DMS 273 (cell line): Measurements from ENCODE around the gene HOXA1.

Experiments
- DNase-seq: peaks from one replicate; lab custom pipeline; 2025; ENCODE audit not compliant: unreplicated experiment; lab: John Stamatoyannopoulos, UW

Gene HOXA1

DNA sequence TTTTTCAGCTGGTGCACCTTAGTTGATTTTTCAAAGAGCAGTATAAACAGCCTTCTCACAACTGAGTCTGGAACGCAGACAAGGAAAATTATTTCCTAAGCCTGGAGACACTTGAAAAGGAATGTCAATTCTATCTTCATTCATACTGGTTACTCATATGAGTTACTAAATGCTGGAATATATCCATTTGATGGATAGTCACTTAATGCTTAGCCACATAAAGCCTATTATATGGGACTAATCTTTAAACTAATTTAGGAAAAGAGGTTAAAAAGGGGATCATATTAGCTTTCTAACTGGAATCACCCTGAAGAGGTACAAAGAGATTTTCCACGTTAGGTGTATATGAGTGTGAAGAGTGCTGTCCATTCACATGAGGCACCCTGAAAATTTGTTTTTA, 36.4 kb upstream of the HOXA1 start:
- DNase-seq = no peak

DNA sequence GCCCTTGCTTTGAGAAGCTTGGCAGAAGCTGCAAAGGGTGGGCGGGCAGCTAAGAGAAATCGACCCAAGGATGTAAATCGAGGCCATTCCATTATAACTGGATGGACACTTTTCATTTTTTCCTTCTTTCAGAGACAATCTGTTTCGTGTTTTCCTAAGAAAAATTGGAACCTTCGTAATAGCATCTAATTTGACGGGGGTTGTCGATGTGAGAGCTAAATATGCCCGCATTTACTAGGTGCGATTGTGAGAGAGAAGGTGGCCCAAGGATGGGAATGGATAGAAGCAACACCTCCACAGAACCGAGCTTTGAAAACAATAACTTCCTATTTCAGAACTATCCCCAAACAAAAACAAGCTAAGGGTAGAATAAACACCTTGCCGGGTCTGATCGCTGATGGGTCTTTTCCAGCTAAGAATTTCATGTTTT, 35.6 kb upstream of the HOXA1 start:
- no peak for DNase-seq

DNA sequence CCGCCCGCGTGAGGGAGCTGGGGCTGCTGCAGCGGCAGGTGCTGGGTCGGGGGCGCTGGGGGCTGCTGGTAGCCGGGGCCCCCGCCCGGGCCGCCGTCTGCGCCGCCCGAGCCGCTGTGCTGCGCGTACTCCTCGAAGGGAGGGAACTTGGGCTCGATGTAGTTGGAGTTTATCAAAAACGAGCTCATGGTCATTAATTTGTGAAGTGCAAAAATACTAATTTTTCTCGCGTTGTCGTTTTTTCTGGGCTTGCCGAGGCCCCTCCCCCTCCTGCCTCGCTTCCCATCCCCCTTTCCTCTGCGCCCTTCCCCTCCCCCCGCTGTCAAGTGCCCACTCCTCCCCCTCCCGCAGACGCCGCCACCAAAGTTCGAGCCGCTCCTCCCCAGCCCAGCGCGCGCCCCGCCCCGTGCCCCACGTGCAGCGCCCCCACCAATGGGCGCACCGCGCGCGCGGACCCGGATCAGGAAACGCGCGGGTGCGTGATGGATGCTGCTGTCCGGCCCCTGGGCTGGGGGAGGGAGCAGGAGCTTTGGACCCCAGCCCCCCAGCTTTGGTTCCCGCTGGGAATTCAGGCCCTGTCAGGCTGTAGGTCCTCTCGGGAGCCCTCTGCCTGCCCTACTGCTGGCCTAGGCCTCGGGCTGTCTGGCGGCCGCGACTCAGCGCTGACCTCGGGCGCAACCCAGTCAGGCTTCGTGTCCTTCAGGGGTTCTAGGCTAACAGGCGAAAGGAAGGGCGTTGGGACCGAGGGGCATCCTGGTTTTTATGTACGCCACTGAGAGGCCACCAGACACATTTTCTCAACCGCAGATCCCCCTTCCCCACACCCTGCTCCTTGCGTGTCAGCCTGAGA, 35.0 kb upstream of the HOXA1 start, which contains the start of gene HOXA4:
TSS of gene HOXA4 (minus strand) at position 218 of the 850 bp plus-strand sequence. CDS start at position 194, 24 bp downstream.
- DNase-seq = peak; percentile 94

DNA sequence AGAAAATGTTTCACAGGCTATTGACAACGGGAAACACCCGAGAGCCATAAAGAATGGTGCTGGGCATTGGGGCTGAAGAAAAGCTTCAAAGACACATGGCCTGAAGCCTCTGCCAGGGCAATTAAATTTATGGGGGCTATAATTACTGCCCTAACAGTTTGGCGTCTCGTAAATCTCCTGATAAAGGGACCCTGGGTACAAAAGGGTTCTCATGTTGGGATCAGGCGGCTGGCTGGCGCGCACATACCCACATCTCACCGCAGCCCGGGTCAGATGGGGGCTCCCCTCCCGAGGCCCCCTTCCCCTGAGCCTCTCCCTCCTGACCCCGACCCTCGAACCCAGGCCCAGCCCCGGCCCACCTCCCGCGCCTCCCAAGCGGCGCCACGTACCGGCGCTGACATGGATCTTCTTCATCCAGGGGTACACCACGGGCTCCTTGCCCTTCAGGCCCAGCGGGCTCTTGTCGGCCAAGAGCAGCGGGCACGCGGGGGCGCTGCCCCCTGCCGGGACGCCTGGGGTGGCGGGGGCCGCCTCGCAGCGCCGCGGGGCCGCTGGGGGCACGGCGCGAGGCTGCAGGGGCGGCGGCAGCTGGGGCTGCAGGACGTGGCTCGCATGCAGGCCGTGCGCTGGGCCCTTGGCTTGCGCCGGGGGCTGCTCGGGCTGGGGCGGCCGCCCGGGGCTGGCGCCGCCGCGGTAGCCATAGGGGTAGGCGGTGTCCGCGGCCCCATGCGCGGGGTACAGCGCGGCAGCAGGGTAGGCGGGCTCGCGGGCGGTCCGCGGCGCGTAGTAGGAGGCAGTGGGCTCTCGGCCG, 34.1 kb upstream of the HOXA1 start:
- peak; percentile 84 for DNase-seq

DNA sequence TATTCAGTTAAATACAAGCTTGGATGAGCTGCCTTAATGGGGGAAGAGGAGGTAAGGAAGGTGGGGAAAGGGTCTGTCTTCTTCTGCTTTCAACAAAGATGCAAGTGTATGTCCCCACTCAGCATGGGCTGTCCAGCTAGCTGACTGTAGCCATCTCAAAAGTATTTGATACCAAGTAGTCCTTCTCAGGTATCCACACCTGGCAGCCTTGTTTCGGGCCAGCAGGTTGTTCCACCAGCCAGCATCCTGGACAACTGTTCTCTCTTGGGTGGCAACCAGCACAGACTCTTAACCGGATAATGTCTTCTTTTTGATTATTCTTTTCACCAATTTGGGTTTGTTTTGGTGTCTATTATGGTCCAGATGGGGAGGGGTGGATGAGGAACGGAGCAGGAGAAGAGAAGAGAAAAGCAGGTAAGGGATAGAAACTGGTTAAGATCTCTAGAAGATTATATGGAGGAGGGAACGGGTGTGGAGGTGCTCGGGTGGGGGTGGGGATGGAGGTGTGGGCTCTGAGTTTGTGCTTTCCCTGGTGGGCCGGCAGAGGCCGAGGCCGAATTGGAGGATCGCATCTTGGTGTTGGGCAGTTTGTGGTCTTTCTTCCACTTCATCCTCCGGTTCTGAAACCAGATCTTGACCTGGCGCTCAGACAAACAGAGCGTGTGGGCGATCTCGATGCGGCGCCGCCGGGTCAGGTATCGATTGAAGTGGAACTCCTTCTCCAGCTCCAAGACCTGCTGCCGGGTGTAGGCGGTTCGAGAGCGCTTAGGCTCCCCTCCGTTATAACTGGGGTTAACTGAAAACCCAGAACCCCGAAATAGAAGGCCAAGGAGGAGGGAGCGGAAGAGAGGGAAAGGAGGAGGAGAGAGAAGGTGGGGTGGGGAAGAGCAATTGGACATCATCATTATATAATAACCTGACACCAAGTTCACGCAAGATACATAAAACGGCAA, 33.3 kb upstream of the HOXA1 start:
- DNase-seq = no peak

DNA sequence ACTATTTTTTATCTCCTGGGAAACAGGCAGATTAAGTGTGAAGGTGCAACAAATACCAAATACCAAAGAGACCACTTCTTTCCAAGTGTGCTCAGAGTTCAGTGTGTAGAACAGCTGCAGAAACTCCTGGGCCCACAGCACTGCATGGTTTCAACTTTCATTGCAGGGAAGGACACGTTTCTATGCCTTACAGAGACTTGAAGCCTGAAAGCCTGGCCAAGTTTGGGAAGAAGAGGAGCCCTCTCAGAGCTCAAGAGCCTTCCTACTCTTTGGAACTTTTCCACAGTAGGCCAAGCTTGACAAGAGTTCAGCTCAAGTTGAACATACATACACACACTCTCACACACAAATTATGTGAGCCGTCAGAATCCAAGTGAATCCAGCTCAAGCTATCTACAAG, 32.2 kb upstream of the HOXA1 start:
- peak; percentile 62 for DNase-seq

DNA sequence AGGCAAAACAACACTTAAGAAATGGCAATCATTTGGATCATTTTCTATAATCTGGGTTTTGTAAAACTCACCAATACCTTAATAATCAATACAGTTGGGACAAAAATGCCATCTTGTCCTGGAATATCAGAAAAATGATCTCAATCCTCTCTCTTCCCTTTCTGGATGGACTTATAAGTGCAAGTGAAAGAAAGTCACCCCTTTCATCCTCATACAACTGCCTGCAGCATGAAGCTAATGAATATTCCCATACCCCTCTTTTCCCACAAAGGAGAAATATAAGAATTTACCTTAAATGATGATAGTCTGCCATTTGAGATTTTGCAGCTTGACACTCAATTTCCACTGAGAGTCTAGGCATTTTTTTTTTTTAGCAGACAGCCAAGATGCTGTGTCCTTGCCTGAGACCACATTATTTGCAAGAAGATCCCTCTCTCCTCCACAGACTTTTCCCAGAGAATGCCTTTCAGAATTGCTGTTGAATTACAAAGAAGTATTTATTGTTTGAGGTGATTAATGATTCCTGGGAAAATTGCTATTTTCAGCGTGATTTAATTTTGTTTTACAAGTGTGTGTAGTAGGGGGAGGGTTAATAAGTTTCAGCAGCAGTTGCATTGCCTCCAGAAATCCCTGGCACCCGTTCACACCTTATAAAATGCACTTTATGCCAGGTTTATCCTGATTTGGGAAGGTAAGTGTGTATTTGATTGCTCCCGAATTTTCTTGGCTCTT, 31.0 kb upstream of the HOXA1 start:
- no peak for DNase-seq

DNA sequence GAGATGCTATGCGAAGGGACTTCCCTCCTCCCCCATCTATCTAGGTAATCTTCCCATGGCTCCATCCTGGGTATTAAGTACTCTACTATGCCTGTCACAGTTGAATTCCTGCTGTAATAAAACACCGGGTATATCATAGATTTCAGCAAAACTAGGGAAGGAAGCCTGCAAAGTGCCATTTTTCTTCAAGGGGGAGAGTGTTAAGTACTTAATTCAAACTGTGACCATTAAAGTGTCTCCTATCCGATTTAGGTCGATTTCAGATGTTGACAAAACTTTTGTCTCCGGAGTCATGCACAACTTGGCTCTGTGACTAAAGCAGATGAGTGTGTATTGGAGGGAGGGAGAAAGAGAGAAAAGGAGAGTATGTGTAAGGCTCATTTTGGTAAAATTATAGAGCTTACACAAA, 30.2 kb upstream of the HOXA1 start:
- no peak for DNase-seq

DNA sequence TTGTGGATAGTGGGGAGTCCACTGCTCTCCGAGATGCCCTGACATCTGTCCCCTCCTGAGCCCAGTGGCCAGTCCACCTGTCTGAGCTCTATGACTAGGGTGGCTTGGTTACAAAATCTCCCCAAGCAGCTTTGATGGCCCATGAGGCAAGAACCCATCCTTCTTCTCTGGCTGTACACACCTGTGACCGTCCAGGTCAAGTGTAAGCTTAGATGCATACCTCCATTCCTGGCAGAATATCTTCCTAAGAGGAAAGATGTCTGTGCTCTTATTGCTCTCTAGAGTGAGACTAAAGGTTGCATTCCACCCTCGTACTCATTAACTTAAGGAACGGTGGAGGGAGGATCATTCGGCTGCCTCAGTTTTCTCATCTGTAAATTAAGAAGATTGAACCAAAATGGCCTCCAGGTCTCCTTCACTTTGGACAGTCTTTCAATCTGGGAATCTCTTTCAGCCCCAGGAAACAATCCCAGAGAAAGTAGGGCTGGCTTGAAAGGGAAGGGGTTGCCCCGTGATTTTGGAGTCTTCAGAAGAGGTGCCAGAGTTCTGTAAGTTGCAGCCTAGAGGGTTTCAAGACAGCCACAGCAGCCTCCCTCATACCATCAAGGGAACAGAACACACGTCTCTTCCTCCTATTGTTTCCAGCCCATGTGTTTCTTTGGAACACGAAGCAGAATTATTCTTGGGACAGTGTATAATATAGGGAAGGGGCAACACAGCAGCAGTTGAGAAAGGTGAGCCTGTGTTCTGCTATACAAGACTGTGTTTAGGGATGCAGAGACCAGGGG, 29.3 kb upstream of the HOXA1 start:
- no peak for DNase-seq

DNA sequence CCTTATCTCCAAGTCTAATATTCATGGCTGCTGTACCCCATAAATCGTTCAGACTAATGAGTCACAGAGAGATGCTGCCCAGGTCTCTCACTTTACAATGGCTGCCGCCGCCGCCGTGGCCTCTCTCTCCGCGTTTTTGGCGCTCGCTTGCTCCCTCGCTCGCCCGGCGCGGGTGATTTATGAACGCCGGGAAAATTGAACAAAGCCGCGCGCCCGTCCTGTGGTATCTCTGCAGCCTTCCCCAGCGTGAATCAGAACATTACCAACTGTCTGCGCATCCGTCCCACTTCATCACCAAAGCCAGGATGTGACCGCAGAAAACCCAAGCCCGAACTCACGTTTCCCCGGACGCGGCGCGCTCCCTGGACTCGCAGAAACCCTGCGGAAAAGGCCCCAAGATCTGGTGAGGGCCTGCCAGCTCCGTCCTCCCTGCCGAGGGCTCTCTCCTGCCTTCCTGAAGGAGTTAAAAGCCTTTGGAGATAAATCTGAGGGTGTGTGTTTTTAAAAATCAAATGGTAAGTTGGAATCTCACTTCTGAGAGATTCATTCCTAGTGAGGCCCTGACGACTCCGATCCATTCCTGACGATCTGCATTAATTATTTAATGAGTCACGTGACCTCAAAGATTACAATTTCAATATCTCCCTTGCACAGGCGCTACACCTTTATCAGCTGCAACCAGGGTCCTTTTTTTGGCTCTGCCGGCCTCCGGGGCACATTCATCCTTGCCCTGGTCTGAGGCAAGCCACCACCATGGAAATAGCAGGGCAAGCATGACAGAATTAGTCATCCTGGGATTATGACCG, 28.5 kb upstream of the HOXA1 start:
- no peak for DNase-seq

DNA sequence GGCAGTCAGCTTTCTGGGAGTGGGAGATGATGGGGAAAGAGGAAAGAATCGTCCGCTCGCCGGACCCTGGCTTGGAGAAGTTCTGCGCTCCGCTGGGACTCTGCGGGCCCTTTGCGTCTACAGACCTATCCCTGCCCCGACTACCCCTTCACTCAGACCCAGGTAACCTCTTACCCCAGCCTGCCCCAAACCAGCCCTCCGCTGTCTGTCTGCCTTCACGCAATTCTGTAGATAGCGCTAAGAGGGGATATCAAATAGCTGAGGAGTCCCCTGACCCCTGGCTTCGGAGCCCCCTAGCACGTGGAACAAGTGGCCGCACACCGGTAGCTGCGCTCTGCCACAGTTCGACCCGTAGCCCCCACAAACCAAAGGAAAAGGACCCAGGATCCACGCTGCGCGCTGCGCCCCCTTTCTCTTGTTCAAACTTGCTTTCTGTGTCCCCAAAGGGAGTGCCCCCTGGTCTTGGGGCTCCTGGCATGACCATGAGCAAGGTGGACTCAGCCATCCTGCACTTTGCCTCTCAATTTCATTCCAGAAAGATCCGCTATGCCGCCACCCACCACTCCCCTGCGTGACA, 27.8 kb upstream of the HOXA1 start:
- DNase-seq = no peak

DNA sequence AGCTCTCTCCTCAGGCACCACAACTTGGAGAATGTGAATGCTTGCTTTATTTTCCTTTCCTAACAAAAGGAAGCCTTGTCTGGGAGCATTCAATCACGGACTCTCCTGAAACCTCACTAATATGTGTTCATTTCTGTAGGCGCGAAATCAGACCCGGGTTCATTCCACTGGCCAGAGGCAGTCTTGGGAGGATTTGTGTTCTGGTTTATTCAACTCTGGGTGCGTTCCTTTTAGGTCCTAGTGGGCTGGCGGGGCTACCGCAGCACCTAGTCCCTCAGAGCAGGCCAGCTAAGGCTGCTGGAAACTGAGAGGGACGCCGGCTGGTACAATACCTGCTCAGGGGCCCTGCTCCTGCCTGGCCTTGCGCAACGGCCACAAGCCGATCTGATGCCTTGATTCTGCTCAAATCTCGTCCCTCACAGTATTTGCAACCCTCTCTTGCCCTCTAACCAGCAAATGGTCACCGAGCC, 27.2 kb upstream of the HOXA1 start:
- no peak for DNase-seq

DNA sequence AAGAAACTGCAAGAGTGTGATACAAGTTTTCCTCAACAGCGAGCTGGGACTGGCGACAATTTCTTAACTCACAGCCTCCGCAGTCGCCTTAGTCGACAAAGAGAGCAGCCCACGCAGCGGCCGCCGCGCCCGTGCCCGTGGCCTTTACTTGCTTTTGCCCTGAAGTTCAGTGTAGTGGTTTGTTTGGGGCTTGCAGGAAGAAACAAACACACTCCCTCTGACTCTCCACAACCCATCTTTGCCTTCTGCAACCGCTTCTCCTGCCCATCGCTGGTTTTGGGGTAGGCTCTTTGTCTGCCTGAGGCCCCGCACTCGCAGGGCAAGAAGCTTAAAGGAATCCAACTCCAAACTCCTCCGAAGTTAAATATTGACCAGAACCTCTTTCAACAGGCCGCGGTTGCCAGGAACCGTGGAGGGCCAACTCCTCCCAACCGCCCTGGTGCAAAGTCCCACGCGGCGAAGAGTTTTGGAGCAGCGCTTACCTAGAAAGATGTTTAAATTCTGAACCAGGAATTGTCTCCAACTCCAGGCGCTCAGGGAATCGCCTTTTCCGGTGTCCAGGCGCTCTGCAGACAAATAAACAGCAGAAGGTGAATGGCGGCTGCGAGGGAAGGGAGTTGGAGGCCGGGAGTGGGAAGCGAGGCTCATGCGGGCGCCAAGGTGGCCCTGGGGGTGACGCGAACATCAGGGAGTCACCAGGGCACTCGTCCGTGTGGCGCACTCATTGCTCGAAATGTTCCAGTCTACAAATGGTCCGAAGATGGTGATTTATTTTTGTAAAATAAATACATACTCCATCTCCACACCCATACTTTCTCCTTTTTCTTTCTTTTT, 26.5 kb upstream of the HOXA1 start:
- DNase-seq = no peak

DNA sequence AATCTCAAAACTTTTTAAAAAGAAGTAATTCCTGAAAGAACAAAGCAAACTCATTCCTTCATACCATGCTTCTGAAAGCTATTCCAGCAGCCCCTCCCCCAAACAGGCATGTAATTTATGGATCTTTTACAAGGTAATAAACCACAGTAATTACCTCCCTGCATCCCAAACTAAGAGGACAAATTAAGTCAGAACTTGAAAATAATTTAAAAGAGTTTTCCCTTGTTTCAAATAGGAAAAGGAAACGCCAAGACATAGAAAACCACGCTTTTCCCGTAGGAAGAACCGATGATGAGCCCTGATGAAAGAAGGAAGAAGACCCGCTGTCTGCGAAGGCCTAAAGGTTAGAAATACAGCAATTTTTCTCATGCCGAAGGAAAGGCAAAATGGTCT, 25.9 kb upstream of the HOXA1 start:
- no peak for DNase-seq

DNA sequence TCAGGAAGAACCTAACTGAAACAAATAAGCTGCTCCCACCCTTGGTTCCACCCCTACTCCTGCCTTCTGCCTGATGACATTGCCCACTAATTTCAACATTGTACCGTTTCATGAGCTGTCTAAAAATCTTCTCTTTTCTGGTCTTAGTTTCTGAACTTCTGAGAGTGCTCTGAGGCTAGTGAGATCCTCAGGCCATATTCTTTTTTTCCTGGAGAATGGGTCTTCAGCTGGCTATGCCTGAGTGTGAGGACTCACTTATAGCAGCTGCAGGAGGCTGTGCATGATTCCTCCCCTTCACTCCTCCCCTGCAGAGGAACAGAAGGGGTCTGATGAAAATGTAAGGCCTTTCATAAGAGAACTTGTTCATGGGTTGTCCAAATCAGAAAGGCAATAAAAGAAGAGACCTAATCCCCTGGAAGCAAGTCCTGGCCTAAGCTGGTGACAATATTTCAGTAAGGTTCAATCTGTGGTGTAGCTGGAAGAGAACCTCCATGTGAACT, 23.7 kb upstream of the HOXA1 start:
- no peak for DNase-seq

DNA sequence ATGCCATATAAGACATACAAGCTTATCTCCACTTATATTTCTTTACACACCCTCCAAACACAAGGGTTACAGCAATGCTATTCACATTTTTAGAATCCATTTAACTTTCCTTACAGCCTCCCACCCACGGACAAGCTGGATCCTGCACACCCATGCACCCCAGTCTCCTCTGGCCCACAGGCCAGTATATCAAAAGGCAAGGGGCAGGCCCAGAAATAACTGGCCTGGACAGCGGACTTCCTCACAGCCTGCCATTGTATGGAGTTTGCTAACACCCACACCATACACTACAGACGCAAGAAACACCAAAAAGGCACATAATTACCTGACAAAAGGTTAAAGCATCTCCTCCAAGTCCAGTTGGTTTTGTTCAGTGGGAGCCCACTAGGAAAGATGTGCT, 22.8 kb upstream of the HOXA1 start:
- DNase-seq = no peak

DNA sequence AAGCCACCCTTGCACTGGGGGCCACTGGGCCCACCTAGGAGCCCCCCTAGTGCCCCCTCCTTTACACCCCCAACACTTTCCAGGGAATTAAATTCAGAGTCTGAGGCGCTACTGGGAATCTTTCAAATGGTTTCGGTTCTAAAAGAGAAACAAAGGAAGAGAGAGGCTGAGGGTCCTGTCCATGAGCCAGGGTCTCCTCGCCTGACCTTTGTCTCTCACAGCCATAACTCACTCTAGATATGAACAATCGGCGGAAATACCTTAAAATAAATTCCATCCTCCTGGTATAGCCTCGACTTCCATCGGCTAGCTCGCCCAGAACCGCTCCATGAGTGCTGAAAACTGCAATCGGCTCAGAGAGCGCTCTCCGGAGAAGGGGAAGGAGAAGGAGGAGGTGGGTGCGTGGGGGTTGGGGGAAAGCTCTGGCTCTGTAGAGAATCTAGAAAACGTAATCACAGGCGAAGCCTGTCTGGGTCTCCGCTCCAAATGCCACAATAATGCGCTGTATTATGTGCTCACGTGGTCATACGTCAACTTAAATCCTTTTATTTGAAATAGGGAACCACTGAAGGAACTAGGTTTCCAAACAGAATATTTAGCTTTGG, 22.2 kb upstream of the HOXA1 start:
- DNase-seq = no peak
